ENCODE results near the gene NGFR. TPM values are rescaled to one million over a fixed set of nuclear protein-coding genes. Genes with fewer than 3 reads are reported as not detected.

The NGFR gene
- total RNA-seq, 4 donors from 2014 or later, result 1.8 to 47.9 (median 9.9) TPM

DNA sequence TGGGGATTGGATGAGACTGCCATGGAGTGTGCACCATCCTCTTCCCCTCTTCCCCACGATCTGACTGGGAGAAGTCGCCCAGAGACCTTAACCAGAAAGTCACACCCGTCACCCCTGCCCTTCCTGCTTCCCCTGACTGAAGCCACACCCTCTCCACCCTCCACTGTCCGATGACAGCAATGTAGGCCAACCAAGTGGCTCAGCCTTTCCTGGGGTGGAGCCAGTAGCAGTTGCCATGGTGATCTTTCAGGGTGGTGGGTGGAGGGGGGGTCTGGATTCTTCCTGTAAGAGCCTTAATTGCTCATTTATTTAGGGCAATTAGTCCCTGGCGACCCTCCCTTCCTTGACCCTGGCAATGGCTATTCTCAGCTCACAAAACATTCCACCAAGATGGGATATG lies 42.9 kb upstream of the NGFR start:
- Histone ChIP-seq H3K4me3 (no peak overlapping the region), H3K4me1 (no peaks in the 10 kb centered on the region), H3K36me3 (no peaks in the 10 kb centered on the region), H3K9me3 (no peaks in the 10 kb centered on the region), H3K27ac (no peak overlapping the region), H3K27me3 (no peaks in the 10 kb centered on the region)
- intact Hi-C loops (cut with DNase I; ENCODE audit: low total_unique reads), result no loop called here
- DNase-seq, result no peak
- TF ChIP-seq POLR2A (IDR thresholded peaks at IDR 0.05), result no peak
- TF ChIP-seq, protein P1, sequence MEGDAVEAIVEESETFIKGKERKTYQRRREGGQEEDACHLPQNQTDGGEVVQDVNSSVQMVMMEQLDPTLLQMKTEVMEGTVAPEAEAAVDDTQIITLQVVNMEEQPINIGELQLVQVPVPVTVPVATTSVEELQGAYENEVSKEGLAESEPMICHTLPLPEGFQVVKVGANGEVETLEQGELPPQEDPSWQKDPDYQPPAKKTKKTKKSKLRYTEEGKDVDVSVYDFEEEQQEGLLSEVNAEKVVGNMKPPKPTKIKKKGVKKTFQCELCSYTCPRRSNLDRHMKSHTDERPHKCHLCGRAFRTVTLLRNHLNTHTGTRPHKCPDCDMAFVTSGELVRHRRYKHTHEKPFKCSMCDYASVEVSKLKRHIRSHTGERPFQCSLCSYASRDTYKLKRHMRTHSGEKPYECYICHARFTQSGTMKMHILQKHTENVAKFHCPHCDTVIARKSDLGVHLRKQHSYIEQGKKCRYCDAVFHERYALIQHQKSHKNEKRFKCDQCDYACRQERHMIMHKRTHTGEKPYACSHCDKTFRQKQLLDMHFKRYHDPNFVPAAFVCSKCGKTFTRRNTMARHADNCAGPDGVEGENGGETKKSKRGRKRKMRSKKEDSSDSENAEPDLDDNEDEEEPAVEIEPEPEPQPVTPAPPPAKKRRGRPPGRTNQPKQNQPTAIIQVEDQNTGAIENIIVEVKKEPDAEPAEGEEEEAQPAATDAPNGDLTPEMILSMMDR (IDR thresholded peaks at IDR 0.05), result no peak

DNA sequence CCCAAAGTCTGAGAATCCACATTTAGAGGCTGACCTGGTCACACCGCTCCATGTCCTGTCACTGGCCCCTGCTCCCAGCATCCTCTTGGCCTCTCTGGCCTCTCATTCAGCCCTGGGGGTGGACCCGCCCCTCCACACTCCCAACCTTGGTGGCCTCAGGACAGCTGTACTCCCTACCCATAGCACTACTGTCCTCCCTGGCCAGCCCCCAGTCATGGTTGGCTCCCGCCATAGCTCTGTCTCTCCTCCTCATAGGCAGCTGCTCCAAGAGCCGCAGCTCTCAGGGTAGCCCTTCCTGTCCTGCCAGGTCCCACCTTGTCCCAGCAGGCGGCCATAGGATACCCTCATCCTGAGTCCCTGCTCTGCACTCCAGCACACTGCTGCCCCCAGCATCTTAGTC lies 42.4 kb upstream of the NGFR start:
- Histone ChIP-seq H3K4me1 (no peaks in the 10 kb centered on the region), H3K4me3 (no peak overlapping the region), H3K27ac (no peak overlapping the region), H3K27me3 (no peaks in the 10 kb centered on the region), H3K36me3 (no peaks in the 10 kb centered on the region), H3K9me3 (no peaks in the 10 kb centered on the region)
- no peak for TF ChIP-seq POLR2A (IDR thresholded peaks at IDR 0.05)
- TF ChIP-seq, protein P1 (IDR thresholded peaks at IDR 0.05), result no peak
- no peak for DNase-seq
- intact Hi-C loops (cut with DNase I; ENCODE audit: low total_unique reads), result no loop called here

DNA sequence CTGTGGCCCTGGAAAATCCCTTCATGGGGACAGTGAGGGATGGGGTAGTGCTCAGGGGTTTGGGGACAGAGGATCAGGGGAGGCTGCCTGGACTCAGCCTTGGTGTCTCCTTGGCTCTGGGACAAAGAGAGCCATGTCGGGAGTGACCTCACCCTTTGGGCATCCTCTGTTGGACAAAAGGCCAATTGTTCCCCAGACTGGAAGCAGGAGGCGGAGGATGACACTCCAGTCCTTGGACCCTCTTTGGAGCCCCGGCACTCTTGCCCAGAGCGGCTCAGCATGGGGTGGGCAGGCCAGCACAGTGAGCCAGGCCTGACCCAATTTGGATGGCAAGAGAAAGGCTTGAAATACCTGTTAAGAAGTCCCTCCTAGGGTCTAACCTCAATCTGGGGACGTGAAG lies 41.0 kb upstream of the NGFR start:
- TF ChIP-seq POLR2A (IDR thresholded peaks at IDR 0.05), result no peak
- TF ChIP-seq, protein P1 (IDR thresholded peaks at IDR 0.05), result no peak

DNA sequence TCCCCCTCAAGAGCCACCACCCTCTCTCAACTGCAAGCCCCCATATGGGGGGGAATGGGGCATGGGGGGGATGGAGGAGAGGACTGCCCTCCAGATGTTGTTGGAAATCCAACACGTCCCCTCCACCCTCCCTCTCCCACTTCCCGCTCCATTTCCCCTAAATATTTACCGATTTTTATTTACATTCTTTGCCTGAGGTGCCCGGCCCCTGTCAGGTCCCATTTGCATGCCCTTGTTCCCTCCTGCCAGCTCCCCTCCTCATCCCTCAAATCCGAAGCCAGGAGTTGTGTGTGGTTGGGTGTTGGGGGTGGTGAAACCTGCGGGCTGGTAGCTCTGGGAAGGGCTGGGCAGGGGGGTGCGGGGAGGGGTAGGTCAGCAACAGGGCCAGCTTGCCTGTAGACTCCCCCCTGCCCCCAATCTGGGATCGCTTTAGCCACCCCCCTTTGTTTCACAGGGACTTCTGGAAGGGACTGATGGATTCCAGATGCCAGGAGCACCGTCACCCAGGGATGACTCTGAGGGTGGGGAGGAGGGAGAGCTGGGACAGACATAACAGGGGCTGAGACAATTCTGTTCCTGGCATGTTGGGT lies 39.7 kb upstream of the NGFR start:
- H3K9me3 ChIP-seq, result no peaks in the 10 kb centered on the region
- no peaks in the 10 kb centered on the region for H3K4me1 ChIP-seq
- intact Hi-C loops (cut with DNase I; ENCODE audit: low total_unique reads), result no loop called here
- no peaks in the 10 kb centered on the region for H3K27me3 ChIP-seq
- DNase-seq, result no peak
- H3K27ac ChIP-seq, result no peak overlapping the region
- no peak overlapping the region for H3K4me3 ChIP-seq
- H3K36me3 ChIP-seq, result no peaks in the 10 kb centered on the region
- TF ChIP-seq POLR2A (IDR thresholded peaks at IDR 0.05), result no peak

More for the DNA sequence above, 41.0 kb upstream of the NGFR start:
- no peak for DNase-seq
- Histone ChIP-seq H3K4me1 (no peaks in the 10 kb centered on the region), H3K27me3 (no peaks in the 10 kb centered on the region), H3K36me3 (no peaks in the 10 kb centered on the region), H3K27ac (no peak overlapping the region), H3K9me3 (no peaks in the 10 kb centered on the region), H3K4me3 (no peak overlapping the region)
- intact Hi-C loops (cut with DNase I; ENCODE audit: low total_unique reads), result no loop called here

DNA sequence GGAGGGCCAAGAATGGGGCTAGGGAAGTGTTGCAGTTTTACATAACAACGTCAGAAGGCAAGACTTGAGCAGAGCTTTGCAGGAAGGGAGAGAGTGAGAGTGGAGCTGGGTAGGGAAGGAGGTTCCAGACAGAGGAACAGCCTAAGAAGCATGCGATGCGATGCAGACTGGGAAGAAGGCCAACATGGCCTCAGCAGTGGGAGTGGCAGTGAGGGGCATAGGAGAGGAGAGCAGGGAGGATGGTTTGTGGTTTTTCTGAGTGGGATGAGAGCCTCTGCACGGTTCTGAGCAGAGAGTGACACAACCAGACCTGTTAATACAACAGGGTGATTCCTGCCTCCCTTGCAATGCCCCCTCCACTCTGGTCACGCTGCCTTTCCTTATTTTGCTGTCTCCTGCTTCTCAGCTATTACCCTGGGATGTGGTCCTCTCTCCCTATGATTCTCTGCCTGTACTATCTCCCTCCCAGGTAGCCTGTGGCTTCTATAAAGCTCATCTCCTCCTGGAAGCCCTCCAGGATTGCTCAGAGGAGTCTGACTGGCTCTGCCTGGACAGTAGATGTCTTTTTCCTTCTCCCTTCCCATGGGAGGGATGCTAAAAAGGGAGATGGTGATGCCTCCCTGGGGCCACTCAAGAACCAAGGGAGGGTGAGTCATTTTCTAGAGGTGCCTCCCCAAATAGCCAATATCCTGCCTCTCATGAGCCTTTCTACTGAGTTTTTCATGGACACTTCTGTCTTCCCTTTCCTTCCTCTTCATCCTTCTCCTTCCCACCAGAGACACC lies 38.7 kb upstream of the NGFR start:
- TF ChIP-seq, protein P1 (IDR thresholded peaks at IDR 0.05), result no peak
- no peak overlapping the region for H3K27ac ChIP-seq
- intact Hi-C loops (cut with DNase I; ENCODE audit: low total_unique reads), result no loop called here

More for the DNA sequence above, 38.7 kb upstream of the NGFR start:
- no peaks in the 10 kb centered on the region for H3K36me3 ChIP-seq
- no peaks in the 10 kb centered on the region for H3K4me1 ChIP-seq
- no peaks in the 10 kb centered on the region for H3K9me3 ChIP-seq
- no peaks in the 10 kb centered on the region for H3K27me3 ChIP-seq
- no peak overlapping the region for H3K4me3 ChIP-seq
- DNase-seq, result peak; percentile 31 to 52
